ENCODE data around the gene MAP2K6.

The MAP2K6 gene

DNA sequence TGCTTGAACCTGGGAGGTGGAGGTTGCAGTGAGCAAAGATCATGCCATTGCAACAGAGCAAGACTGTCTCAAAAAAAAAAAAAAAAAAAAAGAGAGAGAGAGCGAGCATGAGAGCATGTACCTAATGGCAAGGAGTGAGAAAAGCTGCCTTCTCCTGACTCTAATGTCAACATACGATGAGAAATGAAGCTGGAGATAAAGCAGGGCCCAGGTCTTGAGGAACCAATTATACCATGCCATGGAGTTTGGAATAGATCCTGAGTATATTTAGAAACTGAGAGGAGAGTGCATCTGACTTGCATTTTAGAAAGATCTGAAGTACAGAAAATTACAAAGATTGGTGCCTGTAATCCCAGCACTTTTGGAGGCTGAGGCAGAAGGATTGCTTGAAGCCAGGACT lies 3.8 kb upstream of the MAP2K6 start:
- Histone ChIP-seq H3K27ac (ENCODE audit: low read depth, low read length) (no peak overlapping the region), H3K36me3 (ENCODE audit: control insufficient read depth, insufficient read depth, low read length) (no peaks in the 10 kb centered on the region), H3K9ac (ENCODE audit: low read length) (no peak overlapping the region), H3K4me3 (ENCODE audit: low read length) (no peak overlapping the region), H3K4me1 (ENCODE audit: control insufficient read depth, insufficient read depth, low read length) (no peaks in the 10 kb centered on the region), H3K27me3 (ENCODE audit: control insufficient read depth, insufficient read depth, low read length) (no peaks in the 10 kb centered on the region)

DNA sequence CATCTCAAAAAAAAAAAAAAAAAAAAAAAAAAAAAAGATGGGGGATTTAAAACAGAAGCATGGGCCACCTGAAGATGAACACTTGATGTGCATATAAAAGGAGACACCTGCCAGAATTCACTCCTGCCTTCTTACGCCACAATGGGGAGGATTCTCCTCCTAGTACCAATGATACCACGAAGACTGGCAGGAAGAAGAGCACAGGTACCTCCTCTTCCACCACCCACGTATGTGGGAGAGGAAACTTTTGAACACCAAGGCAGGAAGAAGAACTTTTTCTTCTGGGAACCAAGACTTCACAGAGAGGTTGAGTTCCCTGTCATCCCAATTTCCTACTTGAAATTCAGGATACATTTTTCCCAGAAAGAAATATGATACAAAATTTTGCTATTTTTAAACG lies 2.7 kb upstream of the MAP2K6 start:
- no peaks in the 10 kb centered on the region for H3K4me1 ChIP-seq (ENCODE audit: control insufficient read depth, insufficient read depth, low read length)
- no peaks in the 10 kb centered on the region for H3K36me3 ChIP-seq (ENCODE audit: control insufficient read depth, insufficient read depth, low read length)
- no peaks in the 10 kb centered on the region for H3K27me3 ChIP-seq (ENCODE audit: control insufficient read depth, insufficient read depth, low read length)

DNA sequence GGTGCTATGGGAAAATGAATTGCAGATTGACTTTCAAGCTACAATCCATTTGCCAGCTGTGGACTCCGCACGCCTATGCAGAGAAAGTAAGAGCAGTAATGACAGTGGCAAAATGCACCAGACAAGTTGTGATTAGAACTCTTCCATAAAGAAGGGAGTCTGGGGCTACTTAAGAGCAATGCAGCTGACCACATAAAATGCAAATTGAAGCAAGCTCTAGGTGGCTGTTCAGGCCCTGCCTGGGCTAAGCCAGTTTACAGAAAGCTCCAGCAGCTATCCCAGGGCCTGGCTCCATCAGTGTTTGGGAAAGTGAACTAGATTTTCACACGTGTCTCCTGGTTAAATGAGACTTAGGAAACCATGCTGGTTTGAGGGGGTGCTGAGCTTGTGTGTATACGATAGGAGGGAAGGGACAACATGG lies 2.2 kb upstream of the MAP2K6 start:
- H3K4me1 ChIP-seq (ENCODE audit: control insufficient read depth, insufficient read depth, low read length): no peaks in the 10 kb centered on the region
- H3K27me3 ChIP-seq (ENCODE audit: control insufficient read depth, insufficient read depth, low read length): no peaks in the 10 kb centered on the region
- no peaks in the 10 kb centered on the region for H3K36me3 ChIP-seq (ENCODE audit: control insufficient read depth, insufficient read depth, low read length)
- H3K27ac ChIP-seq (ENCODE audit: low read depth, low read length): no peak overlapping the region
- no peak overlapping the region for H3K4me3 ChIP-seq (ENCODE audit: low read length)
- H3K9ac ChIP-seq (ENCODE audit: low read length): no peak overlapping the region

More for the DNA sequence above, 2.7 kb upstream of the MAP2K6 start:
- Histone ChIP-seq H3K9ac (ENCODE audit: low read length) (no peak overlapping the region), H3K4me3 (ENCODE audit: low read length) (no peak overlapping the region), H3K27ac (ENCODE audit: low read depth, low read length) (no peak overlapping the region)

DNA sequence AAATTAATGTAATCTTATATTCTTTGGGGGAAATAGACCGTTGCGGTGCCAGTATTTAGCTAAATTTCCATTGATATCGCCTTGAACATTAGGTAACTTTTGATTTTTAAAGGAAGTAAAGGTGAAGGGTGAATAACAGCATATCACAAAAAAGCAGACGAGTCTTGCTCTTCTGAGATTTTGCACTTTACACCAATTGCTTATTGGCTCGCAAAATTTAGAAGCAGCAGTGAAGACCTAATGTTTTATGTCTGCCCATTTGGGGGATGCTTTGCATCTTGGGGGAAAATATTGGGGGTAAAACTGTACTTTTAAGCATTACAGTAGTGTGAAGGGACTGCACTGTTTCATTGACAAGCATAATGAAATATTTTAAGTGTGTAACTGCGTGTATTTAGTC lies 934 bp downstream of the MAP2K6 start:
- Histone ChIP-seq H3K27ac (ENCODE audit: low read depth, low read length) (no peak overlapping the region), H3K27me3 (ENCODE audit: control insufficient read depth, insufficient read depth, low read length) (no peaks in the 10 kb centered on the region), H3K36me3 (ENCODE audit: control insufficient read depth, insufficient read depth, low read length) (no peaks in the 10 kb centered on the region), H3K4me1 (ENCODE audit: control insufficient read depth, insufficient read depth, low read length) (peaks cover 4% of the 10 kb centered on the region), H3K4me3 (ENCODE audit: low read length) (peak overlapping the region; percentile 83), H3K9ac (ENCODE audit: low read length) (no peak overlapping the region)

DNA sequence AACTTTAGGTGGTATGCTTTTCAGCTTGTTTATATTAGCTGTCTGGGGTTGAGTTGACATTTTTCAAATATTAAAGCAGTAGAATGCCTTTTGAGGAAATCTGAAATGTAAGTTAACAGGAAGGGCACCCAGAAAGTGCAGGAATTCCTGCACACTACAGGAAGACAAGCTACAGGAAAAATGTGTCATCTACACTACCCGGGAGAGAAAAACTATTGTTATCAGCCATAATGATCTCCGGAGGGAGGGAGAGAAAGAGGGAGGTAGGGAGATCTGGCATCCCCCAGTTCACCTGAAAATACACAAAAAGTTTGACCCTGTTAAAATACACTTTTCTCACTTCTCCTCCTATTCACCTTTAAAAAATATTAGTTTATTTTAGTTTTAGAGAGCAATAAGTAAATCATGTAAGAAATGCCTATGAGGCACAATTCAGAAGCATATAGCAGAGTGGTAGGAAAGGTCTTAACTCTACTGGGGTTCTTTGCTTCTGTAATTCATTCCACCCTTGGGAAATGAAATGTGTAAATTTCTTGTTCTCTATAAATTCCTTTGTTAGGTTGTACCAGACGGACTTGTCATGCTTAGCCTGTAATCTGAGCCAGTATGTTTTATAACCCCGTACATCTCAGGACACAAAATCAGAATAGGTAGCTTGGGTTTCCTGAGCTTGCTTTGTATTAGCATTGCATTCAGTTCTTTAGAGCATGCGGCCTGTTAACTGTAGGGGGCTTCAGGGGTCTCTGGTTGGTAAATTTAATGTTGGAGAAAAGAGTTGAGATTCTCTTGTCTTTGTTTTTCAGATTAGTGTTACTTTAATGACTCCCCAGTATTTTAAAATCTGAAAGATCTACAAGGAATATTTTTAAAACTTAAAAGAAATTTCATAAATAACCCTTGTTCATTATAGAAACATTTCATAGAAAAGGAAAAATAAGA lies 3.3 kb downstream of the MAP2K6 start:
- no peak overlapping the region for H3K27ac ChIP-seq (ENCODE audit: low read depth, low read length)
- no peak overlapping the region for H3K9ac ChIP-seq (ENCODE audit: low read length)
- H3K27me3 ChIP-seq (ENCODE audit: control insufficient read depth, insufficient read depth, low read length): no peaks in the 10 kb centered on the region
- H3K36me3 ChIP-seq (ENCODE audit: control insufficient read depth, insufficient read depth, low read length): no peaks in the 10 kb centered on the region
- H3K4me3 ChIP-seq (ENCODE audit: low read length): peak overlapping the region; percentile 2
- peaks cover 4% of the 10 kb centered on the region for H3K4me1 ChIP-seq (ENCODE audit: control insufficient read depth, insufficient read depth, low read length)

DNA sequence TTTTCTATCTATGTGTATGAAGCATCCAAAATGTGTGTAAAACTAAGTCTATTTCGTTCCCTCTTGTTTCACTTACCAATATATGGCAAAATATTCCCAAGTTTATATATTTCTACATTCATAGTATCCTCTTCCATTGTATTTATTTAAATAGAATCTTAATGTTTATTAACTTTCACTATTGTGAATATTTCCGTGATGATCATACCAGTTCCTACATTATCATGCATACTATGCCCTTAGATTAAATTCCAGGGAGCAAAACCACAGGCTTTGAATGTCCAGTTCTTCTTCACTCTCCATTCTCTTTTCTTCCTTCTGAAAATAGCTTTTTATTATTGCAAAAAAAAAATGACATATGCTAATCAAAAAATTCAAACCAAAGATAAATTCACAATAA lies 4.0 kb downstream of the MAP2K6 start:
- no peaks in the 10 kb centered on the region for H3K27me3 ChIP-seq (ENCODE audit: control insufficient read depth, insufficient read depth, low read length)
- H3K27ac ChIP-seq (ENCODE audit: low read depth, low read length): no peak overlapping the region
- H3K9ac ChIP-seq (ENCODE audit: low read length): no peak overlapping the region
- peaks cover 4% of the 10 kb centered on the region for H3K4me1 ChIP-seq (ENCODE audit: control insufficient read depth, insufficient read depth, low read length)
- H3K4me3 ChIP-seq (ENCODE audit: low read length): no peak overlapping the region
- H3K36me3 ChIP-seq (ENCODE audit: control insufficient read depth, insufficient read depth, low read length): no peaks in the 10 kb centered on the region

DNA sequence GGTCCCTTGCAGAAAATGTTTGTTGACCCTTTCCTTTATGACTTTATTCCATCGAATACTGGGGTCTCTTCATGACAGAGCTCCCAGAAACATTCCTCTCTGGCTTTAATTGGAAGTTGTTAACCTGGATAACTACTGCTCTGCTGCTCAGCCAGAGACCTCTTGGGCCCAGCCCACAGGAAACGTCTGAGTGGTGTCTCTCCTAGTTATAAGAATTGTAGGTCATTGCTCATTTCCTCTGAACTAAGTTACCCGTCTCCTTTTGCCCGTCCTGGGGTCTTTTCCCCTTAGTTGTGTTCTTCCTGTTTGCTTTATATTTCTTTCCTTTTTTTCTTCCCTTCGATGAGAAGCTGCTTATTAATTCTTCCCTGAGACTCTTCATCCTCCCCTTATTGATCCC lies 9.0 kb downstream of the MAP2K6 start:
- Histone ChIP-seq H3K9ac (ENCODE audit: low read length) (no peak overlapping the region), H3K27ac (ENCODE audit: low read depth, low read length) (no peak overlapping the region), H3K4me1 (ENCODE audit: control insufficient read depth, insufficient read depth, low read length) (no peaks in the 10 kb centered on the region), H3K4me3 (ENCODE audit: low read length) (no peak overlapping the region), H3K36me3 (ENCODE audit: control insufficient read depth, insufficient read depth, low read length) (no peaks in the 10 kb centered on the region), H3K27me3 (ENCODE audit: control insufficient read depth, insufficient read depth, low read length) (no peaks in the 10 kb centered on the region)

DNA sequence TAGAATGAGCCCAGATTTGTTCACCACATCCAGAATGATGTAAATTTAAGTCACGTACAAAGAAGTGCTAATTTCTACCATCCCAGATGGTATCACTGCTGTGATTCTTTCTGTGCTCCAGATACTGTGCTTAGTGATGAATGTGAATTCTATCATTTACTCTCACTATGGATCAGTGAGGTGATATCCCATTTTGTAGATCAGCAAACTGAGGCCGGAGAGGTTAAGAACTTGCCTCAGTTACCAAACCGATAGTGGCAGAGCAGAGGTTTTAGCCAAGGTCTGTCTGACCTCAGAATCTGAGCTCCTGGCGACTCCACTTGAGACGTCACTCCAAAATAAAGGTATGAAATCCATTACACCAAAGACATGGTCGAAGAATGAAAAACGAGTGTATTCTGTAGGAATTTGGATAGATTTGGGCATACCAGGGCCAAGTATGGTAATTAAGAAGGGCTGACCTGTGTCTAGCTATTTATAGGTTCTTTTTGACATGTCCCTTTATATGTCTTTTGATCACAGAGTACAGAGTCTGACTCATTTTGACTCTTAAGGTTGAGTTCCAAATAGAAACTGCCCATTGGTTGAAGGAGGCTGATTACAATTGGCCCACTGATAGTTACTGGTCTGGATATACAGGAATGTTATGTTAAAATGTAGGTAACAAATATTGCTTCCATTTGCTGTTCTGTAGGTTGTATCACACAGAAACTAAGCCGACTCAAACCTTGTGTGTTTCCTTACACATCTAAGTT lies 10.0 kb downstream of the MAP2K6 start:
- no peak overlapping the region for H3K27ac ChIP-seq (ENCODE audit: low read depth, low read length)
- no peak overlapping the region for H3K4me3 ChIP-seq (ENCODE audit: low read length)
- H3K27me3 ChIP-seq (ENCODE audit: control insufficient read depth, insufficient read depth, low read length): no peaks in the 10 kb centered on the region
- no peaks in the 10 kb centered on the region for H3K36me3 ChIP-seq (ENCODE audit: control insufficient read depth, insufficient read depth, low read length)
- no peak overlapping the region for H3K9ac ChIP-seq (ENCODE audit: low read length)
- H3K4me1 ChIP-seq (ENCODE audit: control insufficient read depth, insufficient read depth, low read length): no peaks in the 10 kb centered on the region

DNA sequence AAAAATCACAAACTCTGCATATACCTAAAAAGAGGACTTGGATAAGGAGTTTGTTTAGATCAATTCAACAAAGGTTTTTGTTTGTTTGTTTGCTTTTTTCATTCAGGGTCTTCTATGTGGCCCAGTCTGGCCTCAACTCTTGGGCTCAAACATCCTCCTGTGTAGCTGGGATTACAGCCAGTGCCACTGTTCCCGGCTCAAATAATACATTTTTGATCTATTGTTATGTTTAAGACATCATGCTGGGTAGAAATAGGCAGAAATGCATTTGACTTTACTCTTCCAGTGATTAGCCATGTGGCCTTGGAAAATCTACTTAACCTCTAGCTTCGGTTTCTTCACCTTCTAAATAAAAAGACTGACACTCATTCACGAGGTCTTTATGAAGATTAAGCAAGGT lies 11.5 kb downstream of the MAP2K6 start:
- no peak overlapping the region for H3K27ac ChIP-seq (ENCODE audit: low read depth, low read length)
- H3K9ac ChIP-seq (ENCODE audit: low read length): no peak overlapping the region
- no peaks in the 10 kb centered on the region for H3K27me3 ChIP-seq (ENCODE audit: control insufficient read depth, insufficient read depth, low read length)
- no peaks in the 10 kb centered on the region for H3K36me3 ChIP-seq (ENCODE audit: control insufficient read depth, insufficient read depth, low read length)
- H3K4me3 ChIP-seq (ENCODE audit: low read length): no peak overlapping the region
- H3K4me1 ChIP-seq (ENCODE audit: control insufficient read depth, insufficient read depth, low read length): peaks cover 2% of the 10 kb centered on the region

DNA sequence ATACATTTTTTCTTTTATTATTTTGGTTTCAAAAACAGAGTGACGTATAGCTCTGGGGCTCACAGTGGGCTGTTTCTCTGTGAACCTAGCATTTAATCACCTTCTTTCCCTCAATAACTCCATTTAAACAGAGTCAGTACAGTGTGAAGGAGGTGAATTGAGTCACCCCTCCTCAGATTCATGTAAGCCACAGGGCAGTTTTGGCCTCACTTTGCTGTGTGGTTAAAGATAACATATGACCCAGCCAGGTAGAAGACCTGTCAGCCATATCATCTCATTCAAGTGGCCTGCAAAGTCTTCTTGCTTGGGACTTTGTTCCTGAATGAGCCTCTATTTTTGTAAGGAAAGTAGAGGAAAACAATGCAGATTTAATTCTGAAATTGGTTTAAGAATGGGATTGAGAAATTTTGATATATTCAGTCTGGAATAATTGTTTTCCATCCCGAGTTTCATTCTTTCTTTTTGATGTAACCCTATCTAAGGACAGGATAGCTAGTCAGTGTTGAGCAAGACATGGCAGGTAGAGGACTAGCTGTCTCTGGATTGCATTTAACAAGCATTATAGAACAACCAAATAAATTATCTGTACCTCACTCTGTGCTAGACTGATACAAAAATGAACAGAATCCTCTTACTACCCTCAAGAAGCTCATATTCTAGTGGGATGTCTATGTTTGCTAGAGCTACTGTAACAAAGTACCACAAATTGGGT lies 13.1 kb downstream of the MAP2K6 start:
- no peak overlapping the region for H3K27ac ChIP-seq (ENCODE audit: low read depth, low read length)
- H3K27me3 ChIP-seq (ENCODE audit: control insufficient read depth, insufficient read depth, low read length): no peaks in the 10 kb centered on the region
- H3K36me3 ChIP-seq (ENCODE audit: control insufficient read depth, insufficient read depth, low read length): no peaks in the 10 kb centered on the region
- no peak overlapping the region for H3K9ac ChIP-seq (ENCODE audit: low read length)
- peaks cover 2% of the 10 kb centered on the region for H3K4me1 ChIP-seq (ENCODE audit: control insufficient read depth, insufficient read depth, low read length)
- H3K4me3 ChIP-seq (ENCODE audit: low read length): no peak overlapping the region

DNA sequence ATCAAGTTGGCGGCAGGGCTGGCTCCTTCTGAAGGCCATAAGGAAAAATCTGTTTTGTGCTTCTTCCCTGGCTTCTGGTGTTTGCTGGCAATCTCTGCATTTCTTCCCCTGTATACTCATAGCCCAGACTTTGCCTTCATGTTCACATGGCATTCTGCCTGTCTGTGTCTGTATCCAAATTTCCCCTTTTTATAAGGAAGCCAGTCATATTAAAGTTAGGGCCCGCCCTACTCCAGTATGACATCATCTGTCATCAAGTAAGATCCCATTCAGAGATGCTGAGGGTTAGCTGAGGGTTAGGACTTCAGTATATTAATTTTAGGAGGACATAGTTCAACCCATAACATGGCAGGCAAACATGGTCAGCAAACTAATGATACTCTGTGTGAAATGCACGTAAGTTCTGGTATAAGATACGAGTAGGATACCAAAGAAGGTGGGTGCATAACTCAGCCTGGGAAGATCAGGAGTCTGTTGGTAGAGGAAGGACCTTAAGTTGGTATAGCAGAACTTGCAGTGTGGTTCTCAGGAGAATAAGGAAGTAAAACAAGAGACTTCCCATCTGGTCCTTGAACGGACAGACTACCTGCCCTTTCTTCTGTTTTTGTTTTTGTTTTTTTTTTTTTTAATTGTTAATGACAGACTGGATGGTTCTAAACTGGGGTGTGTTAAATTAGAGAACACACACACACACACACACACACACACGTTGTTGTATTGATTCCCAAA lies 13.9 kb downstream of the MAP2K6 start:
- no peaks in the 10 kb centered on the region for H3K27me3 ChIP-seq (ENCODE audit: control insufficient read depth, insufficient read depth, low read length)
- no peak overlapping the region for H3K27ac ChIP-seq (ENCODE audit: low read depth, low read length)
- H3K4me3 ChIP-seq (ENCODE audit: low read length): no peak overlapping the region
- no peaks in the 10 kb centered on the region for H3K36me3 ChIP-seq (ENCODE audit: control insufficient read depth, insufficient read depth, low read length)
- H3K9ac ChIP-seq (ENCODE audit: low read length): no peak overlapping the region
- H3K4me1 ChIP-seq (ENCODE audit: control insufficient read depth, insufficient read depth, low read length): peaks cover 2% of the 10 kb centered on the region

- no peak overlapping the region for H3K9ac ChIP-seq (ENCODE audit: low read length)
Observed at GRCh38 chr17:69430488-69430887, 16.0 kb downstream of the MAP2K6 start.

More at GRCh38 chr17:69430488-69430887, 16.0 kb downstream of the MAP2K6 start:
- H3K4me1 ChIP-seq (ENCODE audit: control insufficient read depth, insufficient read depth, low read length): peaks cover 2% of the 10 kb centered on the region
- H3K36me3 ChIP-seq (ENCODE audit: control insufficient read depth, insufficient read depth, low read length): no peaks in the 10 kb centered on the region
- H3K27me3 ChIP-seq (ENCODE audit: control insufficient read depth, insufficient read depth, low read length): no peaks in the 10 kb centered on the region
- no peak overlapping the region for H3K4me3 ChIP-seq (ENCODE audit: low read length)
- peak overlapping the region; percentile 30 for H3K27ac ChIP-seq (ENCODE audit: low read depth, low read length)

Measured in rectal smooth muscle tissue (tissue), 1 donor.